GM19238 (cell line): ENCODE results near the gene HIPK1.
A peak's percentile ranks its signal among the peaks of the same experiment; 100 is the strongest.

Experiments used
- DNase-seq: peaks from one replicate; pipeline ENCODE4 v3.0.0; 2011; ENCODE audit warnings: low spot score; ENCODE audit not compliant: insufficient read length

The HIPK1 gene

DNA sequence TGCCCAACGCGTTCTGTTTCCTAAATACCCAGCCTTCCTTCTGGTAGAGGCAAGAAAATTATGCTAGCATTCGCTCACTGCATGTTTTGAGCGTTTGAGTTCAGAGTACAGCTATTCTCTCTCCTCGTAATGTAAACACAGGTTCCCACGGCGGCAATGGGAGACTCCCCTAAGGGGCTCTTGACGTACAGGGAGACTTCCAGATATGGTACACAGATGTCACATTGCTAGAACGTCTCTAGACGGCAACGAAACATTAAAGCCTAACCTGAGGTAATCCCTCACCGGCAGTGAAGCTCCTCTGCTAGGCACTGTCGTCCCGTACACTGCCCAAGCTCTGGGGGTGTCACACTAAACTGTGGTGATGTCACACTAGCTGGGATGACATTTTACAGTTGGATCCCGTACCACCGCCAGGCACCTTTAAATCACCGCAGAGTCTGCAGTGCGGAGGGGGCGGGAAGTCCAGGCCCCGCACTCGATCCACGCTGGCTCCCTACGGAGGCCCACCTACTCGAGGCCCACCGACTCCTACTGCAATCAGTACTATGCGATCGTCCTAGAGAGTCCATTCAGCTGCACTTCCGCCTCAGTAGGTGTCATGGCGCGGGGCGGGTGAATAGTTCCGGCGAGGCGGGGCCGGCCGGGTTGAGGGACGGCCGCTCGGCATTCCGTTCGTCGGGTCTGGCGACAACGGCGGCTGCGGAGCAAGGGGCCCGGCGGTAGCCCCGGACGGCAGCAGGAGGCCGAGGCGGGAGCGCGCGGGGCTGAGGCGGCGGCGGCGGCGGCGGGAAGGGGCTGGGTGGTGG, at the start of gene HIPK1:
HIPK1 (plus strand) TSS at position 384 of the 809 bp plus-strand sequence.
- peak; percentile 76 for DNase-seq

DNA sequence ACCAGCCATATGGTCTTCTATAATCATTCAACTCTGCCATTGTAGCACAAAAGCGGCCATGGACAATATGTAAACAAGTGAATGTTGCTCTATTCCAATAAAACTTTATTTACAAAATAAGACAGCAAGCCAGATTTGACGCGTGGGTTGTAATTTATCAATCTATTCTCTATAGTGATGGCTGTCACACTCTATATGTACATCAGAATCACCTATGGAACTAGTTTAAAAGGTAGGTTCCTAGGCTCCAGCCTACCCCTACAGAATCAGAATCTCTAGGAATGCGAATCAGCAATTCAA, 49.4 kb upstream of the HIPK1 start:
- no peak for DNase-seq

DNA sequence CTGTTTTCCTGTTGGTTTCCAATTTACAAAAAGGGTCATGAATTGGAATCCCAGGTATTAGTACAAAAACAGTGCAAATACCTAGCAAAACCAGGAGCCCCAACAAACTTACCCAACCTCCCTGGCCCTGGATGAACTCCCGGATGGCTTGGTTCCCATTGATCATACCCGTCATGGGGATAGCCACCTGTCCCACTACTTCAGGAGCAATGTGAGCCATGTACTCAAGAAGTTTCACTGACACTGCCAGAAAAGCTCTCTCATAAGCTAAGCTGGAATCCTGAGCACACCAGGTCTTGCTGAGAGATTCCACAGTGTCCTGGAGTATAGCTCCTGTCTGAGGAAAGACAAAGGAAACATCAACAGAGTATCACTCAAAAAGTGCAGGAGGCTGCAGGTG, 47.5 kb upstream of the HIPK1 start:
- DNase-seq = no peak

DNA sequence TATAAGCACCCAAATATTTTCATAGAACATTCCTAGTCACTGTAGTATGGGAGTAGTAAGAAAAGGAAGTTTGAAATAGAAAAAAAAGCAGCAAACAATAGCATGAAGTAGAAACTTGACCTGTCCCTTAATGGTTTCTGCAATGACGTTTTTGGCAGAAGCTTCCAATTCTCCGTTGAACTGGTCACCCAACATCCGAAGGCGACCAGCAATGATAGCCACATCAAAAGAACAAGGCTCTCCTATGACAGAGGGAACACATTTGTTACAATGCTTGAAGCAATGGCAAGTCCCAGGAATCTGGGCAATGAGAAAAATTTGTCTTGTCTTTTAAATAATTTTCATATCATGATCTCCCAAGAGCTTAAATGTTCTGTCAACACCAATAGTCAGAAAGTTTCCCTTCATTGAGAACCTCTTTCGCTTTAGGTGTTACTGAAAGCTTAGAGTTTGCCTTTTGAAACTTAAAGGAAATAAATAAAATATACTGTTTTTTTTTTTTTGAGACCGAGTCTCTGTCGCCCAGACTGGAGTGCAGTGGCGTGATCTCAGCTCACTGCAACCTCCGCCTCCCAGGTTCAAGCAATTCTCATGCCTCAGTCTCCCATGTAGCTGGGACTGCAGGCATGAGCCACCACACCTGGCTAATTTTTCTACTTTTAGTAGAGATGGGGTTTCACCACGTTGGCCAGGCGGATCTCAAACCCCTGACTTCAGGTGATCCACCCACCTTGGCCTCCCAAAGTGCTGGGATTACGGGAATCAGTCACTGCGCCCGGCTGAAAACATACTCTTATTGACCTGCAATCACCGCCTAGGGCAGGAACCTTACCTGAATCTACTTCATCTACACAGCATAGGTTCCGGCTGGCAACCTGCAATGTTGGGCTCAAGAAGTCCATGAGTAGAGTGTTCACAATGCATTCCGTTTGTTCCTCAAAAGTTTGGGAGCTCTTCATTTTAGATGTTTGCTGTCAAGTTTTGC, 42.4 kb upstream of the HIPK1 start:
- no peak for DNase-seq

DNA sequence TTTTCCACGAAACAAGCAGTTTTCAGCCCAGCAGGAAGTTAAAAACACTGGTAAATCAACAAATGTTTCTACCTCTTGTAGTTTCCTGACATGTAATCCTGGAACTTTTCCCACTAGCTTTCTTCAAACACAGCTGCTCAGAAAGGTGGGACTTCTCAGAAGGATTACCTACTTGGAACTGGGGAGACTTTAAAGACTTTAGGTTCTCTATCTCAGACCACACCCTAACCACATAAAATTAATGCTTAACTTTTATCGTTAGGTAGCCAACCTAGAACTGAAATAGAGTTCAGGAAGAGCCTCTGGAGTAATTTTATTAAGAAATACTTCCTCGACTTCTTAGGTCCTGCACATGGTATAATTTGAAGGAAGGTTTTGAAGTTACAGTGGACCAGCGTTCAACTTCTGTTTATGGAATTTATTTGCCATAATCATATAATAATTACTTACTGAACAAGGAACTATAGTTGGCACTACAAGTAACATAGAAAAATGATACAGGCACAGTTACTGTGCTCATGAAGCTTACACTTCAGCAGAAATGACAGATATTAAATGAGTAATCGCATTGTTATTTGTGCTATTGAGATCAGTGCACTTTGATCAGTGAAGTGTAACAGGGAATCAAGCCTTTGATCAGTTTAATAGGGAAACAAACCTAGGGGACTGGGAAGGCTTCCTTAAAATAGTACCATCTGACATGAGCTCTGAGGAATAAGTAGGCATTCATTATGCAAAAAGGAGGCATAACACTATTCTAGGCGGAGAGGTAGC, 41.5 kb upstream of the HIPK1 start, which contains the start of gene BCL2L15:
BCL2L15 (minus strand) TSS at position 180 of the 774 bp plus-strand sequence. CDS start 206 bp downstream, outside the sequence.
- DNase-seq = no peak

DNA sequence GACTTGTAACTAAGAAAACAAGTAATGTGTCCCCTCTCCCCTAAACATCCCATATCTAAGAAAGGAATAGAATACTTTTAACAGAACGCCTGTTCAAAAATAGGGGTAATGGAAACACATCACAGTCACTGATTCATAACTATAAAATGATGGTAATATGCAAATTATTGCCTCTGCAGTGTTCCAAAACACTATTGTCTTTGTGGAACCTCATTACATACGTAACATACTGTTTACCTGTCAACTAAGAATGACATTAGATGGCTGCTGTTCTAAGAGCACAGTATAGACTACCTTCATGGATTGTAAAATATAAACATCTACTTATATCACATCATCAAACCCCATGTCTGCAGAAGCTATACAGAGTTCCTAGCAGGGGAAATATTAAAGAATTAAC, 38.3 kb upstream of the HIPK1 start:
- no peak for DNase-seq

DNA sequence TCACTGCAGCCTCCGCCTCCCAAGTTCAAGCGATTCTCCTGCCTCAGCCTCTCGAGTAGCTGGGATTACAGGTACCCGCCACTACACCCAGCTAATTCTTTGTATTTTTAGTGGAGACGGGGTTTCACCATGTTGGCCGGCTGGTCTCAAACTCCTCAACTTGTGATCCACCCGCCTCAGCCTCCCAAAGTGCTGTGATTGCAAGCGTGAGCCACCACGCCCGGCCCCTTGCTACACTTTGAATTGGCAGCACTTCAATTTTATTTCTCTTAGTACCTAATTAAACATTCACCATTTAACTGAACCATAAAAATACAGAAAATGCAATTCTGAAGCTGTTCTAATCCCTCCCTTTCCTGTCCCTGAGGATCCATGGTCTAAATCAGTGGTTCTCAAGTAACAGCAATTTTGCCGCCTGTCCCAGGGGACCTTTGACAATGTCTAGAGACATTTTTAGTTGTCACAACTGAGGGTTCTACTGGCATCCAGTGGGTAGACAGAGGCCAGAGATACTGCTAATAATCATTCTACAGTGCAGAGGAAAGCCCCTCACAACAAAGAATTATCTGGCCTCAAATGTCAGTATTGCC, 37.4 kb upstream of the HIPK1 start:
- no peak for DNase-seq

DNA sequence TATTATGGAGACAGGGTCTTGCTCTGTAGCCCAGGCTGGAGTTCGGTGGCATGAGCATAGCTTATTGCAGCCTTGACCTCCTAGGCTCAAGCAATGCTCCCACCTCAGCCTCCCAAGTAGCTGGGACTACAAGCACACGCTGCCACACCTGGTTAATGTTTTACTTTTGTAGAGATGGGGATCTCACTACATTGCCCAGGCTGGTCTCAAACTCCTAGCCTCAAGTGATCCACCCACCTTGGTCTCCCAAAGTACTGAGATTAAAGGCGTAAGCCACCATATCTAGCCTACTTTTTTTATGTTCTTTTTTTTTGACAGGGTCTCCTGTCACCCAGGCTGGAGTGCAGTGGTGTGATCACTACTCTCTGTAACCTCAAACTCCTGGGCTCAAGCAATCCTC, 35.9 kb upstream of the HIPK1 start:
- no peak for DNase-seq

DNA sequence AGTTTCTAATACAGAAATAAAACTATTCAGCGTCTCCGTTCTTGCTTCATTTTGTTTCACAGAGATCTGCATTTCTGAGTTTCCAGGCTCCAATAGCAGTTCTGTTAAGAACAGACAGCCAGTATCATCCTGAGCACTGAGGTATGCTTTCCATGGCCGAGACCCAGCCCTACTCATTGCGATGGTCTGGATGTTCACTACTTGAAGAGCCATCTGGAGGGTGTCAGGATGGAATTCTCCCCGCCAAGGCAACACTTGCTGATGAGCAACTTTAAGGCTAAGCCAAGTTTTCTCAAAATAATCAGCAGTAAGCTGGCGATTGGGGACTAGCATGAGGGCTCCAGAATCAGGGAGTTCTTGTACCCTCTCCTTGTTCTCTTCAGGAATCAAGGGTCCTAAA, 34.0 kb upstream of the HIPK1 start:
- no peak for DNase-seq

DNA sequence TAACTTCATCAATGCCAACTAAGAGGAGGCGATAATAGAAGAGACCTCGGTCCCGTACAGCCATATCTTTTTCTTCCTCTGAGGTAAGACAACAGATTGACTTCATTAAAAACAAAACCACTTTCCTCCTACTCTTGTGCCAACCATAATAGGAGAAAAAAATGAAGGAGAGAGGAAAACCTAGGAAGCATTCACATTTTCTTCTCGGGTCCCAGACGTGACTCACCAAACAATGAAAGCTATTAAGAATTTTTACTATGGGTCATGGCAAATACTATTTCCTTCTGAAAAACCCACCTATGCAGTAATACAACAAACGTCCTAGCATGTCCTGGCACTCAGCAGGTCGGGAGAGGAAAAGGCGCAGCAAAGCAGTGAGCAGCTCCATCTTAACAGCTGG, 33.2 kb upstream of the HIPK1 start:
- no peak for DNase-seq

DNA sequence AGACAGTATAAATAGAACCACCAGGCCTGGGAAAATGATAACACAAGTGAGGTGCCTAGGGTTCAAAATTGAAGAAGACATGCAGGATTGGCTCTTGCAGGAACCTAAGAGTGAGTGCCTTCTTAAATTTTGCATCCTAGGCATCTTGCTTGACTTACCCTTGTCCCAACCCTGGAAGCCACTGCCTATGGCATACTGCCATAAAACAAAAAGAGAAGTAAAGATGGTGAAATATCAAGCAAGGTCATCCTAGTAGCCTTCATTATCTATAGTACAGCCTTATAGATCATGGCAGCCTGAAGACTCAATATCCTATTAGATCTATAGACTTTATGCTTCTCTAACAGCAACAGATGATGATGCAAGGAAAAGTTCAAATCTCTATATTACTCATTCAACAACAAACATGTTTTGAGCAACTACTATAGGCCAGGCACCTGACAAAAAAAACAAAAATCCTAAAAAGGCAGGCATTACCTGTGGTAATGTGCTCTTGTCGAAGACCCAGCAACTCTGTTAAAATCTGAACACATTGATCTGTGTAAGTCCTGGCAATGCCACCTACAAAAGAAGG, 30.8 kb upstream of the HIPK1 start:
- no peak for DNase-seq

DNA sequence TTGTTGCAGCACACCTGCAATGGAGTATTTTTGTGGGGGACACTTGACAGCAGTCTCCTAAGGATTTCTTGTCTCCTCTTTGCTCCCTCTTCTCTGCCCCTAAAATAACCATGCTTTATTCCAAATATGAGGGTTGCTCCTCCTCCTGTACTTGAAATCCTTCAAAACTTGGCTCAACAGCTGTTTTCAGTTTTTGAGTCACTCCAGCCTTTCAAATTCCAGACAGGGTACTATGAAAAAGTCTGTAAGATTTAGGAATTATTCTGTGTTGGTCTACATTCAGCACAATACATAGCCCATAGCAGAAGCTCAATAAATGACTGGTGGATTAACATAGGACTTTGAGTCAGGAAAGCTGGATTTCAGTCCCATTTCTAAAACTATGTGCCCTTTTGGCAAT, 30.0 kb upstream of the HIPK1 start:
- no peak for DNase-seq

DNA sequence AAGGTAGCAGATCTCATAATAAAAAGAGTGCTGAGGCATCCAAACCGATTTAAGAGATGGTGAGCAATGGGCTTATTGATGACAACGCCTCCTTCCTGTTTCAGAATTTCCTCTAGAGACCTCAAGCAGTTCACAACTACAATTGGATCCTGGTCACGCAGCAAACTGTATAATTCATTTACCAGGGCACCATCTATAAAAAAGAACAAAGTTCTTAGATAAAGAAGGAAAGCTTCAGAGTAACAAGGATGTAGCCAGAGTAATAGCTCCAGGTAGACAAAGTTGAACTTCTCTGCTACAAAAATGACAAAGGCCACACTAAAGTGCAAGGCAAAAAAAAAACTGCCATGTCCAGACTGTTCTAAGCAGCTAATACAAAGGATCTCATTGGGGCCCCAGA, 27.9 kb upstream of the HIPK1 start:
- no peak for DNase-seq

DNA sequence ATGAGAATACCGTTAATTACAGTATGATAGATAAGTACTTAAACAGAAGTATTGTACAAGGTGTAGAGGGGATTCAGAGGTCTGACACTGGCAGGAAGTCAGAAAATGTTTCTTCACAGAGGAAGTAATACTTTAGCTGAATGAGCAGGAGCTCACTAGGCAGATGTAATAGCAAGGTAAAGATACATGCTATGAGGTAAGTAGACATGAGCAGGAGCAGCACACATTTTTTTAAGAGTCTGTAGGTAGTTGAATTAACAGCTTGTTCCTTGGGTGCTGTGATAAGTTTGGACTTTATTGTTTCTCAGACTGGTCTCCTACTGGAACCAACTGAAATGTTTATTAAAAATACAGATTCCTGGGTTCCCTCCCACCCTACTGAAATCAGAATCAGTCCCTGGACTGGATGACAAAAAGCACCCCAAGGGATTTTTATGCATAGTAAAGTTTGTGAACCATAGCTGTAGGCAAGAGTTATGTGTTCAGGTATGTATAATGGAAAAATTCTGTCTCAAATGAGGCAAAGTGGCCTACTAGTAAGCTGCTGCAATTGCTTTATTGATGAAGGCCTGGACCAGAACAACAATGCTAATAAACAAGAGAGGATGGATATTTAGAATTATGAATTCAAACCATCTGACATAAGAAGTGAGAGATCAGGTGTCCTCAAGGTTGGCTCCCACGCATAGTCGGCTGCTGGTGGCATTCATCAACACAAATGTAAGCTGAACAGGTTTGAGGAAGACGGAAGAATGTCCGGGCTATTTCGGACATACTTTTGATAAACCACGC, 25.4 kb upstream of the HIPK1 start:
- DNase-seq = no peak

DNA sequence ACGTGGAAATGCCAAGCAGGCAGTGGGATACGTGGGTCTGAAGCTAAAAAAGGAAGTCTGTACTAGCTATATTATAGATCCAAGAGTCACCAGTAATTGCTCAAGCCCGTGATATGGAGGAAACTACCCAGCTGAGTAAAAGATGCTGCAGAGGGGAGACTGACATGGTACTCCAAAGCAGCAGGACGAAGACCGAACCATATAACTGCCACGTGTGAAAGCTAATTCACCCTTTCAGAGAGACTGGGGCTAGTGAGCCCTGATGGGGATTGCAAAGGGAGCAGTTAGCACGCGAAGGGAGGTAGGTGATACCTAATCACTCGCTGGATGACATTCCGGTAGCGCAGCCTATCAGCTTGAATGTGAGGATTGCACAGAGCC, 24.8 kb upstream of the HIPK1 start:
- no peak for DNase-seq

DNA sequence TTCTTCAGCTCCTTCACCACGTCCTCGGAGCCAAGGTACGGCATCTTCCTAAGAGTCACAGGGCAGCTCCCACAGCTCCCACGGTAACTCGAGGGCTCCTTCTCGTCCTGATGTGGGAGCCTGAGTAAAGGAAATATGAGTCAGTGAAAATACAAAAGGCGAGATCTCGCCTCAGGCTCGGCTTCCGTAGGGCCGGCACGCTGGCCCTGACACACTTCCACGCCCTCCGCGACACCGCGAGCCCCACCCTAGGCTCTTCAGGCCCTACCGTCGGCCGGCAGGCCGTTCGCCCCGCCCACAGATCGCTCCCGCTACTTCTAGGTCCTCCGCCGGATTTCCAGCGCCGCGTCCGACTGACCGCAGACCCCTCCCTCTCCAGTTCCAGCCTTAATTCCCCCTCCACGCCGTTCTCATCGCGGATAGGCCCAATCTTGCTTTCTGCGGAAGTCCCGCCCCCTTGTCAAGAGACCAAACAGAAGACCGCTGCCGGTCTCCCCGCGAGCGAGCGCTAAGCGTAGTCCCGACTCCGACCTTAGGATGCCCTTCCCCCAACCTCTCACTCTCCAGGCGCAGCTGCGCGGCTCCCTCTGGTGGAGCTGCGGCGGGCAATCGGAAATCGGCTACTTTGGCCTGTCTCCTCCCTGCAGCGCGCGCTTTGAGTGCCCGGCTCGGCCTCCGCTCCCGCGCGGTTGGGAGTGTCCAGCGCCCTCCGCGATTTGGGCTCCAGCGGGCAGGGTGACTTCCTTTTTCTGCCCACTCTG, 24.3 kb upstream of the HIPK1 start, which contains the start of the genes AP4B1 and DCLRE1B:
AP4B1 (minus strand) TSS at position 126 of the 761 bp plus-strand sequence; CDS start at position 44, 82 bp downstream.
DCLRE1B (plus strand) TSS at position 653 of the 761 bp plus-strand sequence. CDS start 261 bp downstream, outside the sequence.
- DNase-seq = peak; percentile 91

DNA sequence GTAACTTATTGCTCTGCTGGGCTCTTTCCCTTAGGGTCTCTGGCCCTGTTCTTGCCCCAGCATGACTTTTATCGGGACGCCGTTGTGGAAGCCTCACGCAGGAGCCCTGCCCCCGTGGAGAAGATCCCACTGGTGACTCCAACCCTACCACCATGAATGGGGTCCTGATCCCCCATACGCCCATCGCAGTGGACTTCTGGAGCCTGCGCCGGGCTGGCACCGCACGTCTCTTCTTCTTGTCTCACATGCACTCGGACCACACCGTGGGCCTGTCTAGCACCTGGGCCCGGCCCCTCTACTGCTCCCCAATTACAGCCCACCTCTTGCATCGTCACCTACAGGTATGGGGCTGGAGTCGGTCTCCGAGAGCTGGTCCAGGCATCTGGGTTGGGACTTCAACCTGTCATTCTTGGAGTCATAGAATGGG, 23.7 kb upstream of the HIPK1 start:
- no peak for DNase-seq

DNA sequence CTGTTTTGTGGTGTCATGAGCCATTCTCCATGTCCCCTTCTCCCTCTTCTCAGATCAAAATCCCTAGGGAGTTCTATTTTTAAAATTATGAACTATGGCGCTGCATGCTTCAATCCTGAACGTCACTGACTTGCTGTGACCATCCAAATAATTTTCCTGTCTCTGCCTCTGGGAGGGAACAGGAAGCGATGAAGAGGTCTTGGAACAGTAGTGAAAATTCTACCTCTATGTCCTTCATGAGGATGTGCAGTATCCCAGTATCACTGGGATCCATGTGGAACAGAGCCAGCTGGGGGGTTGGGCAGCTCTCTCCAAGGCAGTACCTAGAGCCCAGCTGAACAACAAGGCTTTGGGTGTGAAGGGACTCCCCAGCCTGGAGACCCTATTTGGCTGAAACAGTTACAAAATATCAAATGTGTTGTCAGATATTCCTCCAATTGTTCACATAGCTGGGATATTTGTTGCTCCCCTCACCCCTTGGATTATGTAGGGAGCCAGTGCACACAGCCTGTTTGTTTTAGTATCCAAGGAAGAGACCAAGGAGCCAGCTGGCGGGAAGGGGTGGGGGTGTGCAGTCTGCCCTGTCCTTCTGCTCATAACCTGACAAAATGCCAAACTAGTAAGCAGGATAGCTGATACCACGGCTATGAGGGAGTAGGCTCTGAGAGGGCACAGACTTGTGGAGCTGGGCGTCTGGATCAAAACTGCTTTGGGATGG, 16.4 kb upstream of the HIPK1 start:
- no peak for DNase-seq

DNA sequence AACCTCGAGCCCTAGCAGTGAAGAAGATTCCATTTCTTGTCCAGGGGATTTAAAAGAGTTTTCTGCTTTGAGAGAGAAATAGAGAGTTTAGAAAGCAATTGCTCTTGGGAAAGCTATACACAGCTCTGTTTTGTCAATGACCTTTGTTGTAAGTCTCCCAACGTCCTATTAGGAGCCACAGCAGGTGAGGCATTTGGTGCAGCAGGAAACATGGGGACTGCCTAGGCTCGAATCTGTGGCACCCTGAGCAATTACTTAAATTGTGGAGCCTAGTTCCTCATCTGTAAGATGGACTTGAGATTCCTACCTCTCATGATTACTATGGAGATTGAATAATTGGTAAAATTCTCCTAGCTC, 15.8 kb upstream of the HIPK1 start:
- DNase-seq = no peak
